ENCODE results near the gene TRDN. TPM values are rescaled to one million over a fixed set of nuclear protein-coding genes. Genes with fewer than 3 reads are reported as not detected.

The TRDN gene
- total RNA-seq, 2 donors from 2014 or later: 1.9 to 2.2 TPM

DNA sequence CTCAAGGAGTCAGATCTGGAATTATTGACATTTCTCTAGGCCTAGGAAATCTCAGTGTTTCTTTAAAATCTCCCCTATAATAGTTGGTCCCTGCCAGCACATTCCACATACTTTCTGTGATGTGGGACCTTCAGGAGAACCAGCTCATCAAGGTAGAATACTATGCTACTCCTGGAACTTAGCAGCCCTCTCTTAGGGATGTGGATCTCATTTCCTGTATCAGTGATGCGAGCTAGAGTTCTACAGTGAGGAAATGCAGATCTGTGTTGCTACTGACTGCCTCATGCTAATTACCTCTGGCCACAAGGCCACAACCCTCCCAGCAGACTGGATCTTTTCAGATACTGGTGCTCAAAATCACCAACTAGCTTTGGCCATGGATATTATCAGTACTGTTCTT, 446.9 kb downstream of the TRDN start:
- intact Hi-C loops (cut with DNase I): no loop called here

DNA sequence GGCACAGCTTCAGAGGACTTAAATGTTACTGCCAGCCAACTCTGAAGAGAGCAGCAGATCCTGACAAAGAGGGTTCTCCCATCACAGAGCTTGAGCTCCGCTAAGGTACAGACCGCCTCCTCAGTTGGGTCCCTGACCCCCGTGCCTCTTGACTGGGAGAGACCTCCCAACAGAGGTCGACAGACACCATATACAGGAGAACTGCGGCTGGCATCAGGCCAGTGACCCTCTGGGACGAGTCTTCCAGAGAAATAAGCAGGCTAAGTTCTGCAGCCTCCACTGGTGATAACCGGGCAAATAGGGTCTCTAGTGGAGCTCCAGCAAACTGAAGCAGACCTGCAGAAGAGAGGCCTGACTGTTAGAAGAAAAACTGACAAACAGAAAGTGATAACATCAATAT, 453.8 kb downstream of the TRDN start:
- DNase-seq (ENCODE audit: low spot score): no peak
- intact Hi-C loops (cut with DNase I): no loop called here
- Histone ChIP-seq H3K4me3 (no peak overlapping the region), H3K4me1 (replicated peaks) (no peaks in the 10 kb centered on the region), H3K9me3 (no peaks in the 10 kb centered on the region), H3K27me3 (replicated peaks; ENCODE audit: insufficient read depth) (no peaks in the 10 kb centered on the region), H3K36me3 (no peaks in the 10 kb centered on the region), H3K27ac (no peak overlapping the region)
- no peak for TF ChIP-seq POLR2A (IDR thresholded peaks at IDR 0.05)
- TF ChIP-seq POLR2AphosphoS5 (IDR thresholded peaks at IDR 0.05): no peak
- TF ChIP-seq, protein P1, sequence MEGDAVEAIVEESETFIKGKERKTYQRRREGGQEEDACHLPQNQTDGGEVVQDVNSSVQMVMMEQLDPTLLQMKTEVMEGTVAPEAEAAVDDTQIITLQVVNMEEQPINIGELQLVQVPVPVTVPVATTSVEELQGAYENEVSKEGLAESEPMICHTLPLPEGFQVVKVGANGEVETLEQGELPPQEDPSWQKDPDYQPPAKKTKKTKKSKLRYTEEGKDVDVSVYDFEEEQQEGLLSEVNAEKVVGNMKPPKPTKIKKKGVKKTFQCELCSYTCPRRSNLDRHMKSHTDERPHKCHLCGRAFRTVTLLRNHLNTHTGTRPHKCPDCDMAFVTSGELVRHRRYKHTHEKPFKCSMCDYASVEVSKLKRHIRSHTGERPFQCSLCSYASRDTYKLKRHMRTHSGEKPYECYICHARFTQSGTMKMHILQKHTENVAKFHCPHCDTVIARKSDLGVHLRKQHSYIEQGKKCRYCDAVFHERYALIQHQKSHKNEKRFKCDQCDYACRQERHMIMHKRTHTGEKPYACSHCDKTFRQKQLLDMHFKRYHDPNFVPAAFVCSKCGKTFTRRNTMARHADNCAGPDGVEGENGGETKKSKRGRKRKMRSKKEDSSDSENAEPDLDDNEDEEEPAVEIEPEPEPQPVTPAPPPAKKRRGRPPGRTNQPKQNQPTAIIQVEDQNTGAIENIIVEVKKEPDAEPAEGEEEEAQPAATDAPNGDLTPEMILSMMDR (IDR thresholded peaks at IDR 0.05): no peak
- WGBS: 92% methylated on average over 7 of the region's 7 CpGs

More for the DNA sequence above, 446.9 kb downstream of the TRDN start:
- Histone ChIP-seq H3K4me3 (no peak overlapping the region), H3K27me3 (replicated peaks; ENCODE audit: insufficient read depth) (no peaks in the 10 kb centered on the region), H3K27ac (no peak overlapping the region), H3K36me3 (no peaks in the 10 kb centered on the region), H3K4me1 (replicated peaks) (no peaks in the 10 kb centered on the region), H3K9me3 (no peaks in the 10 kb centered on the region)
- TF ChIP-seq, protein P1 (IDR thresholded peaks at IDR 0.05): no peak
- TF ChIP-seq POLR2A (IDR thresholded peaks at IDR 0.05) (no peak), POLR2AphosphoS5 (IDR thresholded peaks at IDR 0.05) (no peak)
- WGBS: 94% methylated on average over 1 of the region's 1 CpG
- no peak for DNase-seq (ENCODE audit: low spot score)

DNA sequence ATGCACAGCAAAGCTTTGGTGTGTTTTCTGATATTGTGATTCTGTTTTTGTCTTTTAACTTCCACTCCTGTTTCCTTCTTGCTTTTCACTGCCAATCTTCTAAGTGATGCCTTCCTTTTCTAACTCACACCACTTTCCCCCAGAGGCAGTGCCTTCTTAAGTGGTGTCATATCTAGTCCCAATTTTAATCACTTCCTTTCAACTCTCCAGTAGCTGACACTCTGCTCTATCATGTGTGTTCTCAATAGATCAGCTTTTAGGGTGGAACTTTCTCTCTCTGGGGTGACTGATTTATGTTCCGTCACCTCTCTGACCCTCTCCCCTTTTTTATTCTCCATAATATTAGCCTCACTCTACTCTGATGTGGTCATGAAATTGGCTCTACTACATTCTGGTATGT, 460.0 kb downstream of the TRDN start:
- Histone ChIP-seq H3K36me3 (no peaks in the 10 kb centered on the region), H3K27me3 (replicated peaks; ENCODE audit: insufficient read depth) (no peaks in the 10 kb centered on the region), H3K27ac (no peak overlapping the region), H3K4me3 (no peak overlapping the region), H3K9me3 (no peaks in the 10 kb centered on the region), H3K4me1 (replicated peaks) (no peaks in the 10 kb centered on the region)
- intact Hi-C loops (cut with DNase I): no loop called here
- 100% methylated on average over 1 of the region's 1 CpG for WGBS
- no peak for DNase-seq (ENCODE audit: low spot score)
- TF ChIP-seq, protein P1 (IDR thresholded peaks at IDR 0.05): no peak
- TF ChIP-seq POLR2A (IDR thresholded peaks at IDR 0.05) (no peak), POLR2AphosphoS5 (IDR thresholded peaks at IDR 0.05) (no peak)

DNA sequence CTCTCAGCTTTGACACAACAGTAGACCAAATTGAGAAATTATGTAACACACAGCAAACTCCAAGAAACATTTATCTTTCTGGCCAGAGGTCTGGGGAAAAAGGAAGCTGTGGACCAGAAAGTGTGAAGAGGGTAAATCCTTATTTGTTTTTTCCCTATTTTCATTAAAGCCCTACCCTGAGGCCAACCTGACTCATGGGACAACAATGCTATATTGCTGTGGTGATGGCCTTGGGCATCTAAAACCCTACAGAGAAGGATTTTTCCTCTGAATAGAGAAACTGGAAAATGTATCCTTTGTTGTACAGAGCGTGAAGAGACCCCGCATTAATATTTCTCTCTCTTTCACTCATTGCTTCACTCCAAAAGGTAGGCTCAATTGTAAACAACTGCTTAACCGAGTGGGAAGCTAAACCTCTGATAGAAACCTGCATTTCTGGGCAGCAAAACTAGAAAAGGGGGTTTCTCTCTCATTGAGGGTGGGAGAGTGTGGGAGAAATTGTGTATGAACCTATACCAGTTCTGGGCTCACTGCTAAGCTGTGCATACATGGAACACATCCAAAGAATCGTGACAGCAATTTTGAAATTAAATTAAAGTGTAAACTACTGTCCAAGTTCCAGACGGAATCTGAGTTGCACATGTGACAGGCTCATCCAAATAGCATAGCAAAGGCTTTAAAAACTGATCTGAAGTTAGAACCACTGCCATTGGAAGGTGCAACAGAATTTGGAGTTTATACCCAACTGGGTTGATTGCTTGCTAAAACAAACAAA, 465.2 kb downstream of the TRDN start:
- no peaks in the 10 kb centered on the region for H3K36me3 ChIP-seq
- no peaks in the 10 kb centered on the region for H3K27me3 ChIP-seq (replicated peaks; ENCODE audit: insufficient read depth)
- no peak overlapping the region for H3K4me3 ChIP-seq
- H3K9me3 ChIP-seq: no peaks in the 10 kb centered on the region
- TF ChIP-seq, protein P1 (IDR thresholded peaks at IDR 0.05): no peak
- no peak for TF ChIP-seq POLR2A (IDR thresholded peaks at IDR 0.05)
- no peak for TF ChIP-seq POLR2AphosphoS5 (IDR thresholded peaks at IDR 0.05)
- H3K4me1 ChIP-seq (replicated peaks): no peaks in the 10 kb centered on the region
- DNase-seq (ENCODE audit: low spot score): no peak
- intact Hi-C loops (cut with DNase I): no loop called here
- H3K27ac ChIP-seq: no peak overlapping the region
- WGBS: 79% methylated on average over 5 of the region's 5 CpGs

DNA sequence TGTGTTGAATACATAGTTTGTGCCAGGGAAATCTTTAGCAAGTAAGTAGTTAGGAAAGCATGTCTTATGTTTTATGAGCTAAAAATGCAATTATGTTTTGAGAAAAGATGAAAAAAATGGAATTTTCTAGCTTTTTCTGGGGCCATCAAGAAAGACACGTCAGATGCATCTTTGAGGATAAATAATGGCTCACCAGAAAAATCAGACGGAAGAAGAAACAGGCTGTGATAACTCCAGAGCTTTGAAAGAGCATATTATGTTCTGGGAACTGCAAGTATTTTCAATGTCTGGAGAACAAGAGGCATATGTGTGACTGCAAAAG, 467.0 kb downstream of the TRDN start:
- intact Hi-C loops (cut with DNase I): no loop called here
- H3K27me3 ChIP-seq (replicated peaks; ENCODE audit: insufficient read depth): no peaks in the 10 kb centered on the region
- no peak for DNase-seq (ENCODE audit: low spot score)
- no peaks in the 10 kb centered on the region for H3K9me3 ChIP-seq
- no peak overlapping the region for H3K27ac ChIP-seq
- TF ChIP-seq POLR2A (IDR thresholded peaks at IDR 0.05): no peak
- TF ChIP-seq, protein P1 (IDR thresholded peaks at IDR 0.05): no peak
- TF ChIP-seq POLR2AphosphoS5 (IDR thresholded peaks at IDR 0.05): no peak
- no peaks in the 10 kb centered on the region for H3K36me3 ChIP-seq
- 64% methylated on average over 2 of the region's 2 CpGs for WGBS
- H3K4me3 ChIP-seq: no peak overlapping the region
- H3K4me1 ChIP-seq (replicated peaks): no peaks in the 10 kb centered on the region
